GM23338 (cell line): ENCODE results near the gene MRPS27. TPM values are rescaled to one million over a fixed set of nuclear protein-coding genes. Genes with fewer than 3 reads are reported as not detected.

ENCODE experiments used
- ATAC-seq: fragments of 200-7000 bp; cut with Tn5 transposase; 3 replicates; pipeline ENCODE4 v1.9.1; 2020
- DNase-seq: peaks from one replicate; pipeline ENCODE4 v3.0.0-alpha.2; 2015; ENCODE audit warnings: low spot score
- H2AFZ ChIP-seq: fragments of 200-600 bp; sonication (generic); 2 replicates; pipeline ENCODE4 v1.8.0; 2016; ENCODE audit warnings: antibody characterized with exemption, mild to moderate bottlenecking, moderate library complexity
- H3F3A ChIP-seq: fragments of 200-600 bp; sonication (generic); replicated peaks from 2 replicates; pipeline ENCODE4 v1.8.0; 2017; ENCODE audit warnings: antibody characterized with exemption, mixed run types, low read depth
- H3K27ac ChIP-seq: fragments of 200-600 bp; sonication (generic); 2 replicates; pipeline ENCODE4 v1.6.1; 2016; ENCODE audit warnings: low read depth
- H3K27me3 ChIP-seq: fragments of 200-600 bp; sonication (generic); 2 replicates; pipeline ENCODE4 v1.8.0; 2016; ENCODE audit warnings: mild to moderate bottlenecking, mixed run types, moderate library complexity; ENCODE audit not compliant: insufficient read depth
- H3K36me3 ChIP-seq: fragments of 200-600 bp; sonication (generic); 2 replicates; pipeline ENCODE4 v1.8.0; 2016; ENCODE audit warnings: mild to moderate bottlenecking; ENCODE audit not compliant: insufficient read depth
- H3K4me1 ChIP-seq: fragments of 200-600 bp; sonication (generic); 2 replicates; pipeline ENCODE4 v1.8.0; 2016; ENCODE audit warnings: mild to moderate bottlenecking, moderate library complexity; ENCODE audit not compliant: insufficient read depth
- H3K4me2 ChIP-seq: fragments of 200-600 bp; sonication (generic); 2 replicates; pipeline ENCODE4 v1.7.1; 2017; ENCODE audit warnings: mixed run types
- H3K4me3 ChIP-seq: fragments of 200-600 bp; sonication (generic); 2 replicates; pipeline ENCODE4 v1.6.1; 2016; ENCODE audit warnings: mixed run types
- H3K79me2 ChIP-seq: fragments of 200-600 bp; sonication (generic); replicated peaks from 2 replicates; pipeline ENCODE4 v1.8.0; 2017; ENCODE audit warnings: mild to moderate bottlenecking; ENCODE audit not compliant: insufficient read depth
- H3K9me2 ChIP-seq: fragments of 200-600 bp; sonication (generic); 2 replicates; pipeline ENCODE4 v1.8.0; 2017; ENCODE audit not compliant: insufficient read depth
- H4K20me1 ChIP-seq: fragments of 200-600 bp; sonication (generic); replicated peaks from 2 replicates; pipeline ENCODE4 v1.8.0; 2017; ENCODE audit warnings: mild to moderate bottlenecking; ENCODE audit not compliant: insufficient read depth
- H3K27ac Mint-ChIP-seq: 2 replicates; pipeline ENCODE4 v1.8.0; 2020; ENCODE audit warnings: inconsistent platforms, mild to moderate bottlenecking, moderate library complexity, mixed read lengths
- H3K27me3 Mint-ChIP-seq: 3 replicates; pipeline ENCODE4 v1.8.0; 2022; ENCODE audit warnings: low read depth, mild to moderate bottlenecking, moderate library complexity, mixed read lengths, inconsistent platforms; ENCODE audit not compliant: insufficient read depth, poor library complexity
- H3K36me3 Mint-ChIP-seq: 3 replicates; pipeline ENCODE4 v1.8.0; 2021; ENCODE audit warnings: low read depth, mild to moderate bottlenecking, inconsistent platforms, moderate library complexity, mixed read lengths
- H3K4me1 Mint-ChIP-seq: 3 replicates; pipeline ENCODE4 v1.8.0; 2020; ENCODE audit warnings: mild to moderate bottlenecking, inconsistent platforms, mixed read lengths
- H3K4me3 Mint-ChIP-seq: 3 replicates; pipeline ENCODE4 v1.8.0; 2021; ENCODE audit warnings: moderate library complexity, mild to moderate bottlenecking, inconsistent platforms, mixed read lengths
- H3K9me3 Mint-ChIP-seq: 3 replicates; pipeline ENCODE4 v1.8.0; 2020; ENCODE audit warnings: moderate library complexity, mild to moderate bottlenecking, inconsistent platforms, mixed read lengths
- CREB1 ChIP-seq: fragments of 250-450 bp; sonication (Bioruptor Pico); IDR thresholded peaks from 2 replicates; pipeline ENCODE4 v1.5.0; 2020; ENCODE audit warnings: low read depth, mild to moderate bottlenecking, moderate library complexity
- EZH2phosphoT487 ChIP-seq: fragments of 200-600 bp; sonication (generic); IDR thresholded peaks from one replicate; pipeline ENCODE4 v1.8.1; 2018; ENCODE audit warnings: antibody characterized with exemption; ENCODE audit not compliant: unreplicated experiment
- JUNB ChIP-seq: IDR thresholded peaks from one replicate; pipeline ENCODE4 v1.6.1; 2016; ENCODE audit warnings: antibody characterized with exemption; ENCODE audit not compliant: unreplicated experiment
- NANOG ChIP-seq: IDR thresholded peaks from 2 replicates; pipeline ENCODE4 v1.6.1; 2016; ENCODE audit warnings: antibody characterized with exemption, borderline replicate concordance
- POLR2AphosphoS5 ChIP-seq: IDR thresholded peaks from 2 replicates; pipeline ENCODE4 v1.6.1; 2016; ENCODE audit warnings: antibody characterized with exemption, low read depth
- STAT1 ChIP-seq: IDR thresholded peaks from one replicate; pipeline ENCODE4 v1.6.1; 2016; ENCODE audit warnings: antibody characterized with exemption; ENCODE audit not compliant: unreplicated experiment
- ZNF114 ChIP-seq: fragments of 250-450 bp; sonication (Bioruptor Pico); IDR thresholded peaks from 2 replicates; pipeline ENCODE4 v1.5.0; 2020; ENCODE audit warnings: mild to moderate bottlenecking, moderate library complexity
- polyA plus RNA-seq: library from polyadenylated mRNA; unstranded; fragments of >200 nt; fragmentation: Nextera tagmentation; extraction: Ambion mirVana; gene quantifications from 2 replicates; pipeline ENCODE4 v1.2.1, GENCODE V29; 2016
- total RNA-seq: library from RNA; depleted of rRNA; stranded (reverse); fragments of >200 nt; shearing (Covaris generic); gene quantifications from 2 replicates; pipeline ENCODE4 v1.2.3, GENCODE V29; 2014
- TF ChIP-seq, protein P1 (sequence below): fragments of 250-450 bp; sonication (Bioruptor Pico); IDR thresholded peaks from 2 replicates; pipeline ENCODE4 v1.5.0; 2020; ENCODE audit warnings: mild to moderate bottlenecking, moderate library complexity
- TF ChIP-seq, protein P2 (sequence below), 2 experiments: fragments of 200-600 bp in 1 of 2; sonication (generic) in 1 of 2; conservative IDR thresholded peaks; 2 replicates each; pipeline versions ENCODE4 v1.5.1 to v1.6.1; 2016 to 2017; ENCODE audit warnings: antibody characterized with exemption in 2 of 2, low read depth in 2 of 2, mild to moderate bottlenecking in 2 of 2, moderate library complexity in 1 of 2
- TF ChIP-seq, protein P3 (sequence below): IDR thresholded peaks from 2 replicates; pipeline ENCODE4 v1.6.1; 2016; ENCODE audit warnings: antibody characterized with exemption

Gene MRPS27
- total and polyA plus RNA-seq, 2 experiments from 2014 or later = 53.2 to 141 TPM

DNA sequence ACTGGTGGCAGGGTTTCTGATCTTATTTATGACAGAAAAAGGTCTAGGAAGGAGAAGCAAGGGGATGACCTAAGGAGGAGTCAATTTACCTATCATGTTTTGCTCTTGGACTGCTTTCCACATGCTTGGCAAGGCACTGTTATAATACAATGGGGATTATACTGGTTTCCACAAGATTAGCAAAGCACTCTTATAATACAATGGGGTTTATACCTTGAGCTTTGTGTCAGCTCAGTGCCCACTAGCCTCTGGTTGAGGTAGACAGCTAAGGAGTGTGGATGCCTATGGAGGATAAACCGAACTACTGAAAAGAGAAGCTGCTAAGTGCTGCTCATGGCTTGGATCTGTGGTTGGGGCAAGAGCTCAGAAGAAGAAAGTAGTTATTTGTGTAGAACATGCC is 68.7 kb downstream of the MRPS27 start:
- Histone ChIP-seq H3K79me2 (peaks cover 20% of the 10 kb centered on the region), H3F3A (no peaks in the 10 kb centered on the region), H3K27me3 (no peaks in the 10 kb centered on the region), H2AFZ (no peak overlapping the region), H3K4me2 (no peak overlapping the region), H3K27ac (peak overlapping the region; percentile 8; the same call in 1 of the 2 replicates), H4K20me1 (no peaks in the 10 kb centered on the region), H3K4me1 (no peaks in the 10 kb centered on the region; the same call in 1 of the 2 replicates), H3K4me3 (no peak overlapping the region), H3K9me2 (no peaks in the 10 kb centered on the region), H3K36me3 (no peaks in the 10 kb centered on the region)
- DNase-seq (no peak), ATAC-seq (no peak)
- H3K27me3 Mint-ChIP-seq = no peaks in the 10 kb centered on the region
- peaks cover 8% of the 10 kb centered on the region for H3K36me3 Mint-ChIP-seq
- TF ChIP-seq STAT1 (no peak), POLR2AphosphoS5 (no peak), EZH2phosphoT487 (no peak), ZNF114 (no peak), NANOG (no peak), JUNB (no peak), CREB1 (CRISPR knock-in tag) (no peak)
- TF ChIP-seq, protein P1, sequence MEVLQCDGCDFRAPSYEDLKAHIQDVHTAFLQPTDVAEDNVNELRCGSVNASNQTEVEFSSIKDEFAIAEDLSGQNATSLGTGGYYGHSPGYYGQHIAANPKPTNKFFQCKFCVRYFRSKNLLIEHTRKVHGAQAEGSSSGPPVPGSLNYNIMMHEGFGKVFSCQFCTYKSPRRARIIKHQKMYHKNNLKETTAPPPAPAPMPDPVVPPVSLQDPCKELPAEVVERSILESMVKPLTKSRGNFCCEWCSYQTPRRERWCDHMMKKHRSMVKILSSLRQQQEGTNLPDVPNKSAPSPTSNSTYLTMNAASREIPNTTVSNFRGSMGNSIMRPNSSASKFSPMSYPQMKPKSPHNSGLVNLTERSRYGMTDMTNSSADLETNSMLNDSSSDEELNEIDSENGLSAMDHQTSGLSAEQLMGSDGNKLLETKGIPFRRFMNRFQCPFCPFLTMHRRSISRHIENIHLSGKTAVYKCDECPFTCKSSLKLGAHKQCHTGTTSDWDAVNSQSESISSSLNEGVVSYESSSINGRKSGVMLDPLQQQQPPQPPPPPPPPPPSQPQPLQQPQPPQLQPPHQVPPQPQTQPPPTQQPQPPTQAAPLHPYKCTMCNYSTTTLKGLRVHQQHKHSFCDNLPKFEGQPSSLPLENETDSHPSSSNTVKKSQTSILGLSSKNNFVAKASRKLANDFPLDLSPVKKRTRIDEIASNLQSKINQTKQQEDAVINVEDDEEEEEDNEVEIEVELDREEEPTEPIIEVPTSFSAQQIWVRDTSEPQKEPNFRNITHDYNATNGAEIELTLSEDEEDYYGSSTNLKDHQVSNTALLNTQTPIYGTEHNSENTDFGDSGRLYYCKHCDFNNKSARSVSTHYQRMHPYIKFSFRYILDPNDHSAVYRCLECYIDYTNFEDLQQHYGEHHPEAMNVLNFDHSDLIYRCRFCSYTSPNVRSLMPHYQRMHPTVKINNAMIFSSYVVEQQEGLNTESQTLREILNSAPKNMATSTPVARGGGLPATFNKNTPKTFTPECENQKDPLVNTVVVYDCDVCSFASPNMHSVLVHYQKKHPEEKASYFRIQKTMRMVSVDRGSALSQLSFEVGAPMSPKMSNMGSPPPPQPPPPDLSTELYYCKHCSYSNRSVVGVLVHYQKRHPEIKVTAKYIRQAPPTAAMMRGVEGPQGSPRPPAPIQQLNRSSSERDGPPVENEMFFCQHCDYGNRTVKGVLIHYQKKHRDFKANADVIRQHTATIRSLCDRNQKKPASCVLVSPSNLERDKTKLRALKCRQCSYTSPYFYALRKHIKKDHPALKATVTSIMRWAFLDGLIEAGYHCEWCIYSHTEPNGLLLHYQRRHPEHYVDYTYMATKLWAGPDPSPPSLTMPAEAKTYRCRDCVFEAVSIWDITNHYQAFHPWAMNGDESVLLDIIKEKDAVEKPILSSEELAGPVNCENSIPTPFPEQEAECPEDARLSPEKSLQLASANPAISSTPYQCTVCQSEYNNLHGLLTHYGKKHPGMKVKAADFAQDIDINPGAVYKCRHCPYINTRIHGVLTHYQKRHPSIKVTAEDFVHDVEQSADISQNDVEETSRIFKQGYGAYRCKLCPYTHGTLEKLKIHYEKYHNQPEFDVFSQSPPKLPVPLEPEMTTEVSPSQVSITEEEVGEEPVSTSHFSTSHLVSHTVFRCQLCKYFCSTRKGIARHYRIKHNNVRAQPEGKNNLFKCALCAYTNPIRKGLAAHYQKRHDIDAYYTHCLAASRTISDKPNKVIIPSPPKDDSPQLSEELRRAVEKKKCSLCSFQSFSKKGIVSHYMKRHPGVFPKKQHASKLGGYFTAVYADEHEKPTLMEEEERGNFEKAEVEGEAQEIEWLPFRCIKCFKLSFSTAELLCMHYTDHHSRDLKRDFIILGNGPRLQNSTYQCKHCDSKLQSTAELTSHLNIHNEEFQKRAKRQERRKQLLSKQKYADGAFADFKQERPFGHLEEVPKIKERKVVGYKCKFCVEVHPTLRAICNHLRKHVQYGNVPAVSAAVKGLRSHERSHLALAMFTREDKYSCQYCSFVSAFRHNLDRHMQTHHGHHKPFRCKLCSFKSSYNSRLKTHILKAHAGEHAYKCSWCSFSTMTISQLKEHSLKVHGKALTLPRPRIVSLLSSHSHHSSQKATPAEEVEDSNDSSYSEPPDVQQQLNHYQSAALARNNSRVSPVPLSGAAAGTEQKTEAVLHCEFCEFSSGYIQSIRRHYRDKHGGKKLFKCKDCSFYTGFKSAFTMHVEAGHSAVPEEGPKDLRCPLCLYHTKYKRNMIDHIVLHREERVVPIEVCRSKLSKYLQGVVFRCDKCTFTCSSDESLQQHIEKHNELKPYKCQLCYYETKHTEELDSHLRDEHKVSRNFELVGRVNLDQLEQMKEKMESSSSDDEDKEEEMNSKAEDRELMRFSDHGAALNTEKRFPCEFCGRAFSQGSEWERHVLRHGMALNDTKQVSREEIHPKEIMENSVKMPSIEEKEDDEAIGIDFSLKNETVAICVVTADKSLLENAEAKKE (CRISPR knock-in tag) = no peak
- TF ChIP-seq, protein P2, sequence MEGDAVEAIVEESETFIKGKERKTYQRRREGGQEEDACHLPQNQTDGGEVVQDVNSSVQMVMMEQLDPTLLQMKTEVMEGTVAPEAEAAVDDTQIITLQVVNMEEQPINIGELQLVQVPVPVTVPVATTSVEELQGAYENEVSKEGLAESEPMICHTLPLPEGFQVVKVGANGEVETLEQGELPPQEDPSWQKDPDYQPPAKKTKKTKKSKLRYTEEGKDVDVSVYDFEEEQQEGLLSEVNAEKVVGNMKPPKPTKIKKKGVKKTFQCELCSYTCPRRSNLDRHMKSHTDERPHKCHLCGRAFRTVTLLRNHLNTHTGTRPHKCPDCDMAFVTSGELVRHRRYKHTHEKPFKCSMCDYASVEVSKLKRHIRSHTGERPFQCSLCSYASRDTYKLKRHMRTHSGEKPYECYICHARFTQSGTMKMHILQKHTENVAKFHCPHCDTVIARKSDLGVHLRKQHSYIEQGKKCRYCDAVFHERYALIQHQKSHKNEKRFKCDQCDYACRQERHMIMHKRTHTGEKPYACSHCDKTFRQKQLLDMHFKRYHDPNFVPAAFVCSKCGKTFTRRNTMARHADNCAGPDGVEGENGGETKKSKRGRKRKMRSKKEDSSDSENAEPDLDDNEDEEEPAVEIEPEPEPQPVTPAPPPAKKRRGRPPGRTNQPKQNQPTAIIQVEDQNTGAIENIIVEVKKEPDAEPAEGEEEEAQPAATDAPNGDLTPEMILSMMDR (conservative IDR thresholded peaks at IDR 0.05; ENCODE audit: low read depth in 2 of 2) = no peak
- TF ChIP-seq, protein P3, sequence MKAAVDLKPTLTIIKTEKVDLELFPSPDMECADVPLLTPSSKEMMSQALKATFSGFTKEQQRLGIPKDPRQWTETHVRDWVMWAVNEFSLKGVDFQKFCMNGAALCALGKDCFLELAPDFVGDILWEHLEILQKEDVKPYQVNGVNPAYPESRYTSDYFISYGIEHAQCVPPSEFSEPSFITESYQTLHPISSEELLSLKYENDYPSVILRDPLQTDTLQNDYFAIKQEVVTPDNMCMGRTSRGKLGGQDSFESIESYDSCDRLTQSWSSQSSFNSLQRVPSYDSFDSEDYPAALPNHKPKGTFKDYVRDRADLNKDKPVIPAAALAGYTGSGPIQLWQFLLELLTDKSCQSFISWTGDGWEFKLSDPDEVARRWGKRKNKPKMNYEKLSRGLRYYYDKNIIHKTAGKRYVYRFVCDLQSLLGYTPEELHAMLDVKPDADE = no peak
- no peak overlapping the region for H3K4me3 Mint-ChIP-seq
- H3K4me1 Mint-ChIP-seq = peaks cover 20% of the 10 kb centered on the region
- no peaks in the 10 kb centered on the region for H3K9me3 Mint-ChIP-seq
- H3K27ac Mint-ChIP-seq = peak overlapping the region; percentile 38; the same call in 1 of the 2 replicates
